ENCODE measurements around the gene PRMT7.

DNA sequence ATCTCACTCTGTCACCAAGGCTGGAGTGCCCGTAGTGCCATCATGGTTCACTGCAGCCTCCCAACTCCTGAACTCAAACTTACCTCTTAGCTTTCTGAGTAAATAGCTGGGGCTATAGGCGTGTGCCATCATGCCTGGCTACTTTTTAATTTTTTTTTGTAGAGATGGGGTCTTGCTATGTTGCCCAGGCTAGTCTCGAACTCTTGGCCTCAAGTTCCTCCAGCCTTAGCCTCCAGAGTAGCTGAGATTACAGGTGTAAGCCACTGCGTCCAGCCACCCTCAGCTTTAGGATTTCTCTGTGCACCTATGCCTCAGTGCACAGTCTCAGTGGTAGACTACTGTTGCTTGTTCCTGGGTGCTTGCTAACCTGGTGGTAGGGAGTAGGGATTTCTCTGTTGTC lies 41.0 kb upstream of the PRMT7 start:
- TF ChIP-seq CTCF (conservative IDR thresholded peaks at IDR 0.05; ENCODE audit: low read length) (no peak), EZH2phosphoT487 (IDR thresholded peaks at IDR 0.05; ENCODE audit: borderline replicate concordance) (no peak)
